K562 (cell line): ENCODE results near the gene POU3F3. TPM values are rescaled to one million over a fixed set of nuclear protein-coding genes. Genes with fewer than 3 reads are reported as not detected.

Experiments
- ATAC-seq: fragments of 200-7000 bp; cut with Tn5 transposase; 3 replicates; pipeline ENCODE4 v1.9.1; 2020; ENCODE audit warnings: moderate library complexity
- BruUV-seq: library from RNA; stranded (reverse); fragments of 400-500 nt; replicated peaks from 2 replicates; lab custom pipeline; 2021; lab: Mats Ljungman, UMichigan
- CTCF ChIA-PET: fragments of 300-600 bp; formaldehyde crosslinking; extraction: SDS; loops from one replicate; lab custom pipeline; 2021; ENCODE audit warnings: low intra/inter-chr PET ratio; lab: Yijun Ruan, JAX
- POLR2A ChIA-PET: fragments of 300-600, 350-650 bp; sonication (Branson Sonifier 250); formaldehyde crosslinking; extraction: SDS; loops from one replicate; lab custom pipeline; 2021; ENCODE audit warnings: antibody characterized with exemption, inconsistent platforms; lab: Yijun Ruan, JAX
- DNase-seq, 4 experiments: peaks; one replicate each; pipeline versions ENCODE4 v3.0.0 to v3.0.0-alpha.2; 2011 to 2018; ENCODE audit warnings: low spot score in 3 of 4, mixed read lengths in 3 of 4; ENCODE audit errors: extremely low read depth in 1 of 4
- FAIRE-seq: peaks from 2 replicates; lab custom pipeline; 2011; peaks lifted over from hg19 to GRCh38; lab: Jason Lieb, UNC
- H2AFZ ChIP-seq: 2 replicates; pipeline ENCODE4 v1.6.0; 2011; ENCODE audit warnings: low read depth, low read length, control low read depth, inconsistent platforms
- H3K27ac ChIP-seq: fragments of 200-600 bp; 3 replicates; pipeline ENCODE4 v1.8.0; 2011; ENCODE audit warnings: low read depth, mild to moderate bottlenecking, control low read depth, inconsistent platforms, low read length, moderate library complexity, mixed read lengths; ENCODE audit errors: extremely low read depth
- H3K27me3 ChIP-seq, 2 experiments: fragments of 300-600 bp in 1 of 2; 2 replicates in 1 of 2; 3 replicates in 1 of 2; pipeline versions ENCODE4 v1.6.0 to v1.8.0; 2011; ENCODE audit warnings: inconsistent platforms in 2 of 2, low read length in 2 of 2, mild to moderate bottlenecking in 1 of 2, mixed read lengths in 1 of 2, moderate library complexity in 1 of 2; ENCODE audit not compliant: control insufficient read depth in 2 of 2, insufficient read depth in 2 of 2
- H3K36me3 ChIP-seq: fragments of 300-600 bp; 3 replicates; pipeline ENCODE4 v1.8.0; 2011; ENCODE audit warnings: mild to moderate bottlenecking, low read length, inconsistent platforms; ENCODE audit not compliant: control insufficient read depth, insufficient read depth
- H3K4me1 ChIP-seq, 2 experiments: fragments of 200-600 bp in 1 of 2; replicated peaks in 1 of 2; 2 replicates in 1 of 2; 3 replicates in 1 of 2; pipeline versions ENCODE4 v1.5.1 to v1.8.0; 2011; ENCODE audit warnings: inconsistent platforms in 2 of 2, low read length in 2 of 2, mild to moderate bottlenecking in 1 of 2, mixed read lengths in 1 of 2, moderate library complexity in 1 of 2; ENCODE audit not compliant: control insufficient read depth in 2 of 2, insufficient read depth in 2 of 2
- H3K4me2 ChIP-seq: 2 replicates; pipeline ENCODE4 v1.6.1; 2011; ENCODE audit warnings: low read length, control low read depth, inconsistent platforms, mixed read lengths; ENCODE audit not compliant: insufficient read depth
- H3K4me3 ChIP-seq: fragments of 200-600 bp; sonication (generic), shearing (Covaris generic); 2 replicates; pipeline ENCODE4 v1.5.1; 2016; ENCODE audit warnings: control low read depth, inconsistent platforms
- H3K79me2 ChIP-seq: fragments of 200-600 bp; 3 replicates; pipeline ENCODE4 v1.8.0; 2011; ENCODE audit warnings: low read length, inconsistent platforms; ENCODE audit not compliant: control insufficient read depth, insufficient read depth
- H3K9ac ChIP-seq, 2 experiments: 2 replicates each; pipeline versions ENCODE4 v1.6.0 to v1.6.1; 2011; ENCODE audit warnings: low read depth in 2 of 2, low read length in 2 of 2, control low read depth in 1 of 2, inconsistent platforms in 1 of 2, mild to moderate bottlenecking in 1 of 2, mixed read lengths in 1 of 2; ENCODE audit not compliant: insufficient read depth in 1 of 2
- H3K9me1 ChIP-seq: one replicate; pipeline ENCODE4 v1.6.0; 2011; ENCODE audit warnings: inconsistent platforms, mild to moderate bottlenecking, low read length, moderate library complexity; ENCODE audit not compliant: control insufficient read depth, insufficient read depth
- H3K9me3 ChIP-seq: replicated peaks from 2 replicates; pipeline ENCODE4 v1.5.1; 2011; ENCODE audit warnings: low read depth, low read length, inconsistent platforms; ENCODE audit not compliant: control insufficient read depth, insufficient read depth
- H4K20me1 ChIP-seq: replicated peaks from 2 replicates; pipeline ENCODE4 v1.6.1; 2011; ENCODE audit warnings: low read length, inconsistent platforms, mixed read lengths; ENCODE audit not compliant: control insufficient read depth, insufficient read depth
- ATF3 ChIP-seq, 2 experiments: fragments of 450-650 bp in 1 of 2; sonication (generic) in 1 of 2; formaldehyde crosslinking in 1 of 2; IDR thresholded peaks in 1 of 2; conservative IDR thresholded peaks in 1 of 2; 2 replicates each; pipeline versions ENCODE4 v1.6.1 to v1.8.1; 2016 to 2023; ENCODE audit warnings: mild to moderate bottlenecking in 2 of 2, moderate library complexity in 2 of 2, inconsistent platforms in 1 of 2, missing genetic modification reagents in 1 of 2
- CHAMP1 ChIP-seq: fragments of 450-650 bp; IDR thresholded peaks from 2 replicates; pipeline ENCODE4 v1.6.1; 2016; ENCODE audit warnings: mild to moderate bottlenecking
- FIP1L1 ChIP-seq: fragments of 200-400 bp; formaldehyde crosslinking; IDR thresholded peaks from 2 replicates; pipeline ENCODE4 v1.6.1; 2018; ENCODE audit warnings: mild to moderate bottlenecking, low read depth, low read length; ENCODE audit not compliant: poor library complexity, severe bottlenecking
- FOXJ3 ChIP-seq: sonication (generic); formaldehyde crosslinking; IDR thresholded peaks from 2 replicates; pipeline ENCODE4 v1.4.0; 2020; ENCODE audit warnings: mild to moderate bottlenecking, missing genetic modification reagents
- FOXK2 ChIP-seq, 2 experiments: fragments of 450-650 bp; IDR thresholded peaks in 1 of 2; conservative IDR thresholded peaks in 1 of 2; 2 replicates each; pipeline ENCODE4 v1.6.1; 2016; ENCODE audit warnings: low read depth in 2 of 2, mild to moderate bottlenecking in 1 of 2
- GTF2B ChIP-seq: IDR thresholded peaks from 2 replicates; pipeline ENCODE4 v1.6.1; 2011; ENCODE audit not compliant: insufficient read length; ENCODE audit errors: extremely low read depth
- HOMEZ ChIP-seq: fragments of 250-450 bp; sonication (Bioruptor Pico); IDR thresholded peaks from 2 replicates; pipeline ENCODE4 v1.4.0; 2020; ENCODE audit warnings: mild to moderate bottlenecking, moderate library complexity
- MIER1 ChIP-seq: fragments of 450-650 bp; IDR thresholded peaks from 2 replicates; pipeline ENCODE4 v1.6.1; 2016; ENCODE audit warnings: antibody characterized with exemption, mild to moderate bottlenecking, low read depth
- POLR2H ChIP-seq: IDR thresholded peaks from 2 replicates; pipeline ENCODE4 v1.6.1; 2016; ENCODE audit warnings: missing genetic modification characterization, low read depth, mild to moderate bottlenecking, control low read depth, missing compliant biosample characterization, moderate library complexity
- RFX5 ChIP-seq: IDR thresholded peaks from 2 replicates; pipeline ENCODE4 v1.6.1; 2011; ENCODE audit warnings: low read depth, mild to moderate bottlenecking, improper control_type of control experiment, low read length
- SAFB2 ChIP-seq: fragments of 200-400 bp; formaldehyde crosslinking; IDR thresholded peaks from 2 replicates; pipeline ENCODE4 v1.6.1; 2018; ENCODE audit warnings: borderline replicate concordance, low read length, low read depth, moderate library complexity; ENCODE audit not compliant: severe bottlenecking
- TCF3 ChIP-seq: sonication (generic); formaldehyde crosslinking; IDR thresholded peaks from 2 replicates; pipeline ENCODE4 v1.4.0; 2020; ENCODE audit warnings: mild to moderate bottlenecking, missing genetic modification reagents
- ZNF586 ChIP-seq: fragments of 450-650 bp; formaldehyde crosslinking; conservative IDR thresholded peaks from 2 replicates; pipeline ENCODE4 v1.4.0; 2020; ENCODE audit warnings: mild to moderate bottlenecking, moderate library complexity
- ZNF644 ChIP-seq: fragments of 200-800 bp; sonication (Bioruptor generic); IDR thresholded peaks from 2 replicates; pipeline ENCODE4 v1.6.1; 2016; ENCODE audit warnings: low read depth, missing genetic modification characterization, missing compliant biosample characterization
- WGBS: fragments of 100-300 bp; shearing (Covaris generic); methylation state at CpG from one replicate; pipeline ENCODE4 v1.1.6; 2016; ENCODE audit warnings: low coverage, mixed read lengths; ENCODE audit not compliant: insufficient coverage; ENCODE audit errors: missing lambda C conversion rate; 5-methylcytosine and 5-hydroxymethylcytosine counted together
- in situ Hi-C: fragments of 300-500 bp; cut with MboI; formaldehyde crosslinking; loops from 4 replicates; pipeline ENCODE4 v1.15.0; 2018; ENCODE audit warnings: inconsistent platforms, mixed read lengths
- intact Hi-C: fragments of 100-400 bp; cut with micrococcal nuclease; formaldehyde crosslinking; loops from 2 replicates; pipeline ENCODE4 v1.14.2; 2022
- polyA plus RNA-seq, 8 experiments: library from polyadenylated mRNA; depleted of rRNA in 4 of 8; stranded (reverse) in 5 of 8; unstranded in 3 of 8; fragments of >200 nt; fragmentation: Nextera tagmentation in 2 of 8; fragmentation: Illumina TruSeq in 1 of 8; extraction: Ambion mirVana in 2 of 8; extraction: Trizol in 1 of 8; gene quantifications; 2 replicates each; pipeline versions ENCODE4 v1.2.1 to v1.2.3, GENCODE V29; 2011 to 2014; ENCODE audit warnings: inconsistent platforms in 1 of 8, missing spikeins in 1 of 8
- total RNA-seq, 7 experiments: library from RNA; depleted of rRNA in 6 of 7; stranded (reverse); fragments of >200 nt in 6 of 7; fragmentation: Illumina TruSeq in 2 of 7; extraction: Trizol in 2 of 7; gene quantifications; 2 replicates each; pipeline versions ENCODE4 v1.2.1 to v1.2.3, GENCODE V29; 2011 to 2021; ENCODE audit warnings: low replicate concordance in 1 of 7

The POU3F3 gene
- total and polyA plus RNA-seq, 9 of the 15 experiments (the other 6 are each of a cell fraction or from before 2014, with no cell fraction given), result not detected

GRCh38 chr2:104834431-104835153 lies 19.3 kb upstream of the POU3F3 start (continued):
- TF ChIP-seq HOMEZ (CRISPR knock-in tag), result no peak
- TF ChIP-seq MIER1, result no peak
- no peak for TF ChIP-seq TCF3 (CRISPR knock-in tag)
- TF ChIP-seq RFX5, result no peak
- no peak for TF ChIP-seq SAFB2
- TF ChIP-seq, all 486 proteins: peak for 0

GRCh38 chr2:104836265-104836664 lies 17.6 kb upstream of the POU3F3 start:
- ChIA-PET CTCF (no interaction called here), POLR2A (no interaction called here)
- DNase-seq, result no peak
- H3K4me2 ChIP-seq, result no peak overlapping the region
- no peaks in the 10 kb centered on the region for H3K4me1 ChIP-seq
- H2AFZ ChIP-seq, result no peak overlapping the region
- no peak overlapping the region for H3K27ac ChIP-seq
- no peaks in the 10 kb centered on the region for H3K27me3 ChIP-seq
- intact Hi-C loops (no loop called here), in situ Hi-C loops (no loop called here)
- no peaks in the 10 kb centered on the region for H3K79me2 ChIP-seq
- H3K4me3 ChIP-seq, result no peak overlapping the region
- BruUV-seq, result no TSS peak
- no peaks in the 10 kb centered on the region for H3K9me1 ChIP-seq
- H3K9ac ChIP-seq, result no peak overlapping the region
- H3K9me3 ChIP-seq, result no peaks in the 10 kb centered on the region
- no peaks in the 10 kb centered on the region for H4K20me1 ChIP-seq
- no peak for ATAC-seq
- no peaks in the 10 kb centered on the region for H3K36me3 ChIP-seq
- WGBS, result 0% methylated on average over 3 of the region's 3 CpGs
- FAIRE-seq, result no peak
- TF ChIP-seq CHAMP1 (no peak), POLR2H (tag) (no peak), ZNF586 (CRISPR knock-in tag) (no peak), FOXK2 (conservative IDR thresholded peaks at IDR 0.05 in 1 of 2, IDR thresholded peaks at IDR 0.05 in 1 of 2; ENCODE audit: low read depth in 2 of 2) (no peak), GTF2B (no peak), FOXJ3 (CRISPR knock-in tag) (no peak), ATF3 (IDR thresholded peaks at IDR 0.05) (no peak), ATF3 (CRISPR knock-in tag; conservative IDR thresholded peaks at IDR 0.05) (no peak), FIP1L1 (no peak), ZNF644 (tag) (no peak)
